Keratinocyte (primary cell): ENCODE data around the gene PDE6A. TPM values are rescaled to one million over a fixed set of nuclear protein-coding genes. Genes with fewer than 3 reads are reported as not detected.

Experiments used
- DNase-seq: peaks from one replicate; pipeline ENCODE4 v3.0.0-alpha.2; 2011; ENCODE audit warnings: low read depth, missing footprints, low spot score
- FAIRE-seq: peaks from 2 replicates; lab custom pipeline; 2011; peaks lifted over from hg19 to GRCh38; lab: Jason Lieb, UNC
- H2AFZ ChIP-seq: 2 replicates; pipeline ENCODE4 v1.6.0; 2012; ENCODE audit warnings: low read length, control low read depth, inconsistent platforms; ENCODE audit not compliant: control insufficient read depth
- H3K27ac ChIP-seq: 2 replicates; pipeline ENCODE4 v1.5.1; 2011; ENCODE audit warnings: low read length; ENCODE audit not compliant: control insufficient read depth, insufficient read depth
- H3K27me3 ChIP-seq: 3 replicates; pipeline ENCODE4 v1.6.0; 2011; ENCODE audit warnings: low read length; ENCODE audit not compliant: control insufficient read depth, insufficient read depth; ENCODE audit errors: extremely low read depth
- H3K36me3 ChIP-seq, 2 experiments: 2 replicates in 1 of 2; 3 replicates in 1 of 2; pipeline ENCODE4 v1.5.1; 2011; ENCODE audit warnings: low read length in 2 of 2, mild to moderate bottlenecking in 1 of 2; ENCODE audit not compliant: control insufficient read depth in 2 of 2, insufficient read depth in 2 of 2; ENCODE audit errors: extremely low read depth in 1 of 2
- H3K4me1 ChIP-seq: 3 replicates; pipeline ENCODE4 v1.5.1; 2011; ENCODE audit warnings: low read length; ENCODE audit not compliant: control insufficient read depth, insufficient read depth; ENCODE audit errors: extremely low read depth
- H3K4me2 ChIP-seq: 3 replicates; pipeline ENCODE4 v1.6.0; 2011; ENCODE audit warnings: low read depth, low read length; ENCODE audit not compliant: control insufficient read depth, insufficient read depth; ENCODE audit errors: extremely low read depth
- H3K4me3 ChIP-seq, 3 experiments: fragments of 200-600 bp in 1 of 3; sonication (generic) in 1 of 3; 2 replicates in 2 of 3; 3 replicates in 1 of 3; pipeline ENCODE4 v1.5.1; 2011 to 2016; ENCODE audit warnings: low read length in 3 of 3, mild to moderate bottlenecking in 3 of 3, control low read depth in 2 of 3, inconsistent platforms in 1 of 3, low read depth in 1 of 3, mixed read lengths in 1 of 3, mixed run types in 1 of 3, moderate library complexity in 1 of 3; ENCODE audit not compliant: control insufficient read depth in 2 of 3, insufficient read depth in 2 of 3; ENCODE audit errors: extremely low read depth in 1 of 3
- H3K79me2 ChIP-seq: 2 replicates; pipeline ENCODE4 v1.6.0; 2012; ENCODE audit warnings: low read length; ENCODE audit not compliant: control insufficient read depth, insufficient read depth
- H3K9ac ChIP-seq: 3 replicates; pipeline ENCODE4 v1.6.0; 2011; ENCODE audit warnings: low read length; ENCODE audit not compliant: control insufficient read depth, insufficient read depth; ENCODE audit errors: extremely low read depth
- H3K9me1 ChIP-seq: 3 replicates; pipeline ENCODE4 v1.6.0; 2011; ENCODE audit warnings: low read length; ENCODE audit not compliant: control insufficient read depth, insufficient read depth; ENCODE audit errors: extremely low read depth
- H3K9me3 ChIP-seq: 2 replicates; pipeline ENCODE4 v1.5.1; 2012; ENCODE audit warnings: low read depth, low read length; ENCODE audit not compliant: control insufficient read depth
- H4K20me1 ChIP-seq: 3 replicates; pipeline ENCODE4 v1.6.0; 2011; ENCODE audit warnings: low read length; ENCODE audit not compliant: control insufficient read depth, insufficient read depth; ENCODE audit errors: extremely low read depth
- CTCF ChIP-seq, 3 experiments: IDR thresholded peaks in 1 of 3; conservative IDR thresholded peaks in 1 of 3; optimal IDR thresholded peaks in 1 of 3; 2 replicates in 2 of 3; 3 replicates in 1 of 3; pipeline versions ENCODE3 to v1.5.1; 2011; ENCODE audit warnings: low read length in 3 of 3, mild to moderate bottlenecking in 3 of 3, moderate library complexity in 2 of 3, control low read depth in 1 of 3, inconsistent platforms in 1 of 3; ENCODE audit not compliant: insufficient read depth in 2 of 3; ENCODE audit errors: extremely low read depth in 1 of 3
- EZH2 ChIP-seq: IDR thresholded peaks from one replicate; pipeline ENCODE4 v1.6.1; 2012; ENCODE audit warnings: inconsistent platforms, mild to moderate bottlenecking, low read length, moderate library complexity
- dilution Hi-C: fragments of 300-500 bp; cut with MboI; formaldehyde crosslinking; loops from one replicate; pipeline ENCODE4 v1.7.0; 2020; ENCODE audit warnings: low sequenced_read_pairs; ENCODE audit not compliant: extremely low pct_ligation_motif_present
- polyA plus RNA-seq, 5 experiments: library from polyadenylated mRNA; depleted of rRNA in 3 of 5; stranded (reverse) in 3 of 5; stranded (forward) in 1 of 5; unstranded in 1 of 5; fragments of >200 nt; gene quantifications; 1 replicate in 1 of 5; 2 replicates in 3 of 5; 3 replicates in 1 of 5; pipeline versions ENCODE4 v1.2.1 to v1.2.3, GENCODE V29; 2011 to 2012; ENCODE audit warnings: missing spikeins in 2 of 5, low read depth in 1 of 5, low replicate concordance in 1 of 5

PDE6A gene
- polyA plus RNA-seq, 1 donor (not counting 4 experiments of a cell fraction or from before 2014, with no cell fraction given): 0.03 TPM

GRCh38 chr5:149886692-149887470 lies 57.7 kb downstream of the PDE6A start:
- no peak overlapping the region for H2AFZ ChIP-seq
- no peak overlapping the region for H3K4me3 ChIP-seq
- H3K27ac ChIP-seq: no peak overlapping the region
- H3K9ac ChIP-seq: no peak overlapping the region
- H4K20me1 ChIP-seq: no peaks in the 10 kb centered on the region
- H3K79me2 ChIP-seq: no peaks in the 10 kb centered on the region
- no peaks in the 10 kb centered on the region for H3K9me1 ChIP-seq
- DNase-seq (no peak), FAIRE-seq (no peak)
- no peak for TF ChIP-seq CTCF (optimal IDR thresholded peaks at IDR 0.05 in 1 of 3, IDR thresholded peaks at IDR 0.05 in 1 of 3, conservative IDR thresholded peaks at IDR 0.05 in 1 of 3; ENCODE audit: extremely low read depth in 1 of 3, insufficient read depth in 2 of 3, low read length in 3 of 3)
- no peak for TF ChIP-seq EZH2
- H3K36me3 ChIP-seq: no peaks in the 10 kb centered on the region
- H3K4me1 ChIP-seq: peaks cover 34% of the 10 kb centered on the region
- H3K9me3 ChIP-seq: no peaks in the 10 kb centered on the region
- H3K4me2 ChIP-seq: peak overlapping the region; percentile 26
- no peaks in the 10 kb centered on the region for H3K27me3 ChIP-seq
- dilution Hi-C loops: no loop called here

DNA sequence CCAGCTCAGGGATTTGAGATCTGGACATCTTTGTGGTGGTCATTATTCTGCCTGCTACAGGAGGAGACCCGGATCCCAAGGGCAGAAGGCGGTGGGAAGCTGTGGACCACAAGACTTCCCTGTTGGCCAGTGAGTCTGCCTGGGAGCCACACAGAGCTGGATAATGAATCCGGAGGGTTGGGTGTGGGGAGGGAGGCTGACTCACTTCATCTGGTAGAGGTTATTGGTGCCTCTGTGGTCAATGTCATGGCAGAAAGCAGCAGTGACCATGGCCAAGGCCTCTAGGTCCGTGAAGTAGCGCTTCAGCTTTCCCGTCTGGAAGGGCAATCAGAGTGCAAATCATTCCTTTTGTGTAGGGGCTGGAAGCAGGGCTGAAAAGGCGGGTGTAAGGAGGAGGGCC lies 58.5 kb downstream of the PDE6A start:
- FAIRE-seq (no peak), DNase-seq (no peak)
- Histone ChIP-seq H3K9me1 (no peaks in the 10 kb centered on the region), H3K27me3 (no peaks in the 10 kb centered on the region), H3K36me3 (no peaks in the 10 kb centered on the region), H3K9me3 (peaks cover 2% of the 10 kb centered on the region), H3K27ac (no peak overlapping the region), H2AFZ (no peak overlapping the region), H3K9ac (no peak overlapping the region), H3K79me2 (no peaks in the 10 kb centered on the region), H3K4me2 (no peak overlapping the region), H3K4me3 (no peak overlapping the region), H3K4me1 (peaks cover 36% of the 10 kb centered on the region), H4K20me1 (no peaks in the 10 kb centered on the region)
- dilution Hi-C loops: no loop called here
- TF ChIP-seq EZH2 (no peak), CTCF (optimal IDR thresholded peaks at IDR 0.05 in 1 of 3, IDR thresholded peaks at IDR 0.05 in 1 of 3, conservative IDR thresholded peaks at IDR 0.05 in 1 of 3; ENCODE audit: extremely low read depth in 1 of 3, insufficient read depth in 2 of 3, low read length in 3 of 3) (no peak)
